ENCODE measurements around the gene SORT1. TPM values are rescaled to one million over a fixed set of nuclear protein-coding genes. Genes with fewer than 3 reads are reported as not detected.

SORT1 gene
- total and polyA plus RNA-seq, 2 of the 13 experiments (the other 11 are each of a cell fraction or from before 2014, with no cell fraction given), result 32.4 to 93.0 TPM

- TF ChIP-seq ZMAT3 (CRISPR knock-in tag; conservative IDR thresholded peaks at IDR 0.05) (no peak), ZNF782 (CRISPR knock-in tag; IDR thresholded peaks at IDR 0.05; ENCODE audit: borderline replicate concordance) (no peak), SOX13 (IDR thresholded peaks at IDR 0.05) (no peak), SOX13 (CRISPR knock-in tag; conservative IDR thresholded peaks at IDR 0.05 in 1 of 2, IDR thresholded peaks at IDR 0.05 in 1 of 2) (no peak), HHEX (CRISPR knock-in tag; IDR thresholded peaks at IDR 0.05) (no peak), CHD4 (IDR thresholded peaks at IDR 0.05; ENCODE audit: borderline replicate concordance, low read length) (no peak), KAT2B (IDR thresholded peaks at IDR 0.05; ENCODE audit: borderline replicate concordance, low read depth, low read length) (no peak), RFX5 (IDR thresholded peaks at IDR 0.05; ENCODE audit: low read depth, low read length) (no peak), ZNF574 (CRISPR knock-in tag; IDR thresholded peaks at IDR 0.05) (no peak; the same call in 1 of the 2 replicates), PATZ1 (CRISPR knock-in tag; IDR thresholded peaks at IDR 0.05) (peak; percentile 98), ZNF567 (CRISPR knock-in tag; IDR thresholded peaks at IDR 0.05; ENCODE audit: borderline replicate concordance) (no peak), SUZ12 (IDR thresholded peaks at IDR 0.05; ENCODE audit: low read depth, low read length) (no peak), TCF7L2 (IDR thresholded peaks at IDR 0.05; ENCODE audit: low read depth, low read length) (no peak), NFYB (CRISPR knock-in tag; IDR thresholded peaks at IDR 0.05) (no peak), MLXIP (CRISPR knock-in tag; IDR thresholded peaks at IDR 0.05; ENCODE audit: borderline replicate concordance) (no peak), SRSF4 (IDR thresholded peaks at IDR 0.05; ENCODE audit: low read depth, low read length, poor library complexity, severe bottlenecking) (no peak), PTBP1 (IDR thresholded peaks at IDR 0.05; ENCODE audit: low read depth, low read length, poor library complexity, severe bottlenecking) (no peak), HNF4G (IDR thresholded peaks at IDR 0.05; ENCODE audit: borderline replicate concordance, low read depth, low read length) (no peak), HNF4G (CRISPR knock-in tag; IDR thresholded peaks at IDR 0.05; ENCODE audit: borderline replicate concordance, low read depth) (no peak), SAFB2 (CRISPR knock-in tag; IDR thresholded peaks at IDR 0.05; ENCODE audit: borderline replicate concordance, low read depth) (no peak), SP1 (IDR thresholded peaks at IDR 0.05) (no peak), SP1 (CRISPR knock-in tag; IDR thresholded peaks at IDR 0.05) (no peak), BHLHE40 (IDR thresholded peaks at IDR 0.05; ENCODE audit: low read length) (no peak), ZBTB42 (CRISPR knock-in tag; IDR thresholded peaks at IDR 0.05) (no peak), ZNF740 (CRISPR knock-in tag; IDR thresholded peaks at IDR 0.05) (no peak)
These were observed 90.9 kb downstream of the SORT1 start, which contains the start of gene MYBPHL (continued) for GRCh38 chr1:109306832-109307273.
